H9 (cell line): ENCODE measurements around the gene DOCK1. TPM values are rescaled to one million over a fixed set of nuclear protein-coding genes. Genes with fewer than 3 reads are reported as not detected.

ENCODE experiments used
- DNase-seq: peaks from one replicate; pipeline ENCODE4 v3.0.0-alpha.2; 2017
- H2AFZ ChIP-seq: one replicate; pipeline ENCODE4 v1.6.1; 2013; ENCODE audit warnings: mild to moderate bottlenecking, low read length, control low read depth, moderate library complexity
- H2AK5ac ChIP-seq: 2 replicates; pipeline ENCODE4 v1.6.1; 2013; ENCODE audit warnings: low read length, control low read depth, mixed read lengths; ENCODE audit not compliant: insufficient read length
- H2BK120ac ChIP-seq: one replicate; pipeline ENCODE4 v1.6.1; 2013; ENCODE audit warnings: low read depth, mild to moderate bottlenecking, low read length, control low read depth, inconsistent platforms; ENCODE audit not compliant: poor library complexity, severe bottlenecking
- H2BK12ac ChIP-seq: 2 replicates; pipeline ENCODE4 v1.6.1; 2013; ENCODE audit warnings: low read length, control low read depth, mixed read lengths, low read depth; ENCODE audit not compliant: insufficient read length
- H2BK15ac ChIP-seq: 2 replicates; pipeline ENCODE4 v1.6.1; 2013; ENCODE audit warnings: low read depth, low read length, control low read depth
- H2BK20ac ChIP-seq: one replicate; pipeline ENCODE4 v1.6.1; 2013; ENCODE audit warnings: low read depth, mild to moderate bottlenecking, low read length, control low read depth, inconsistent platforms; ENCODE audit not compliant: poor library complexity, severe bottlenecking
- H2BK5ac ChIP-seq: 2 replicates; pipeline ENCODE4 v1.6.1; 2013; ENCODE audit warnings: low read length, control low read depth, mixed read lengths; ENCODE audit not compliant: insufficient read length
- H3K14ac ChIP-seq: 2 replicates; pipeline ENCODE4 v1.6.1; 2013; ENCODE audit warnings: low read length, control low read depth; ENCODE audit not compliant: insufficient read depth
- H3K18ac ChIP-seq: 2 replicates; pipeline ENCODE4 v1.6.1; 2013; ENCODE audit warnings: low read depth, mild to moderate bottlenecking, mixed read lengths, low read length, control low read depth; ENCODE audit not compliant: insufficient read length
- H3K23ac ChIP-seq: 2 replicates; pipeline ENCODE4 v1.6.1; 2013; ENCODE audit warnings: low read length, control low read depth, mixed read lengths, low read depth; ENCODE audit not compliant: insufficient read length
- H3K23me2 ChIP-seq: 2 replicates; pipeline ENCODE4 v1.6.1; 2013; ENCODE audit warnings: low read depth, mild to moderate bottlenecking, mixed read lengths, low read length, control low read depth; ENCODE audit not compliant: insufficient read length, poor library complexity, severe bottlenecking
- H3K27ac ChIP-seq: 2 replicates; pipeline ENCODE4 v1.5.1; 2013; ENCODE audit warnings: low read length, control low read depth, mixed read lengths, low read depth; ENCODE audit not compliant: insufficient read length
- H3K27me3 ChIP-seq: 2 replicates; pipeline ENCODE4 v1.6.1; 2013; ENCODE audit warnings: low read length, control low read depth, inconsistent platforms; ENCODE audit not compliant: insufficient read depth
- H3K4ac ChIP-seq: 2 replicates; pipeline ENCODE4 v1.6.1; 2013; ENCODE audit warnings: low read depth, mild to moderate bottlenecking, control low read depth, inconsistent platforms, low read length, moderate library complexity
- H3K4me1 ChIP-seq: 2 replicates; pipeline ENCODE4 v1.6.1; 2013; ENCODE audit warnings: low read length, control low read depth, inconsistent platforms; ENCODE audit not compliant: insufficient read depth
- H3K4me2 ChIP-seq: 2 replicates; pipeline ENCODE4 v1.6.1; 2013; ENCODE audit warnings: low read length, control low read depth, mixed read lengths; ENCODE audit not compliant: insufficient read length, insufficient read depth
- H3K56ac ChIP-seq: 2 replicates; pipeline ENCODE4 v1.6.1; 2013; ENCODE audit warnings: low read depth, mild to moderate bottlenecking, mixed read lengths, low read length, control low read depth; ENCODE audit not compliant: insufficient read length
- H3K79me1 ChIP-seq: 2 replicates; pipeline ENCODE4 v1.6.1; 2013; ENCODE audit warnings: low read depth, mild to moderate bottlenecking, moderate library complexity, low read length, control low read depth, inconsistent platforms; ENCODE audit not compliant: insufficient read depth, poor library complexity, severe bottlenecking
- H3K79me2 ChIP-seq: 2 replicates; pipeline ENCODE4 v1.6.1; 2013; ENCODE audit warnings: low read length, control low read depth, inconsistent platforms; ENCODE audit not compliant: insufficient read depth
- H3K9ac ChIP-seq: 2 replicates; pipeline ENCODE4 v1.6.1; 2013; ENCODE audit warnings: low read length, control low read depth, mixed read lengths; ENCODE audit not compliant: insufficient read length; ENCODE audit errors: extremely low read depth
- H3K9me3 ChIP-seq: one replicate; pipeline ENCODE4 v1.6.1; 2013; ENCODE audit warnings: low read depth, low read length, inconsistent platforms; ENCODE audit not compliant: control insufficient read depth
- H3T11ph ChIP-seq: one replicate; pipeline ENCODE4 v1.6.1; 2013; ENCODE audit warnings: mild to moderate bottlenecking, low read length, control low read depth, inconsistent platforms
- H4K20me1 ChIP-seq: one replicate; pipeline ENCODE4 v1.6.1; 2013; ENCODE audit not compliant: control insufficient read depth, insufficient read length, insufficient read depth
- H4K5ac ChIP-seq: 2 replicates; pipeline ENCODE4 v1.6.1; 2013; ENCODE audit warnings: low read depth, mild to moderate bottlenecking, mixed read lengths, low read length, control low read depth; ENCODE audit not compliant: insufficient read length
- H4K8ac ChIP-seq: replicated peaks from 2 replicates; pipeline ENCODE4 v1.6.1; 2013; ENCODE audit warnings: low read length, control low read depth, mixed read lengths, low read depth; ENCODE audit not compliant: insufficient read length
- H4K91ac ChIP-seq: 2 replicates; pipeline ENCODE4 v1.6.1; 2013; ENCODE audit warnings: low read depth, mild to moderate bottlenecking, moderate library complexity, mixed read lengths, low read length, control low read depth; ENCODE audit not compliant: insufficient read length
- H3K27ac Mint-ChIP-seq, 3 experiments: 2 replicates in 2 of 3; 3 replicates in 1 of 3; pipeline ENCODE4 v1.8.0; 2020 to 2021; ENCODE audit warnings: mixed read lengths in 3 of 3, mild to moderate bottlenecking in 1 of 3, moderate library complexity in 1 of 3
- H3K27me3 Mint-ChIP-seq: 2 replicates; pipeline ENCODE4 v1.8.0; 2021; ENCODE audit warnings: low read depth, mild to moderate bottlenecking, moderate library complexity, mixed read lengths
- H3K36me3 Mint-ChIP-seq, 3 experiments: 2 replicates in 2 of 3; 3 replicates in 1 of 3; pipeline ENCODE4 v1.8.0; 2020 to 2021; ENCODE audit warnings: low read depth in 3 of 3, mixed read lengths in 3 of 3; ENCODE audit not compliant: insufficient read depth in 1 of 3
- H3K4me1 Mint-ChIP-seq, 2 experiments: 2 replicates each; pipeline ENCODE4 v1.8.0; 2020; ENCODE audit warnings: mixed read lengths in 2 of 2
- H3K4me3 Mint-ChIP-seq, 2 experiments: 2 replicates in 1 of 2; 3 replicates in 1 of 2; pipeline ENCODE4 v1.8.0; 2020 to 2021; ENCODE audit warnings: mild to moderate bottlenecking in 2 of 2, mixed read lengths in 2 of 2, moderate library complexity in 1 of 2
- H3K9me3 Mint-ChIP-seq, 2 experiments: 2 replicates in 1 of 2; 3 replicates in 1 of 2; pipeline ENCODE4 v1.8.0; 2020; ENCODE audit warnings: mild to moderate bottlenecking in 2 of 2, mixed read lengths in 2 of 2, moderate library complexity in 1 of 2
- WGBS: extraction: QIAGEN DNeasy Blood & Tissue Kit; methylation state at CpG from one replicate; pipeline ENCODE4 v1.1.7; 2013; ENCODE audit warnings: missing lambda C conversion rate, low lambda C conversion rate, mixed read lengths; ENCODE audit not compliant: insufficient read length; ENCODE audit errors: extremely low coverage; 5-methylcytosine and 5-hydroxymethylcytosine counted together
- total RNA-seq: library from RNA; stranded (reverse); gene quantifications from 2 replicates; pipeline ENCODE4 v1.2.1, GENCODE V29; 2021
- TF ChIP-seq, protein P1 (sequence below): fragments of 200-600 bp; sonication (generic); conservative IDR thresholded peaks from 3 replicates; pipeline ENCODE4 v1.8.0; 2021; ENCODE audit warnings: antibody characterized with exemption, mild to moderate bottlenecking

DOCK1 gene
- total RNA-seq, 1 experiment from 2014 or later, result 57.0 TPM

DNA sequence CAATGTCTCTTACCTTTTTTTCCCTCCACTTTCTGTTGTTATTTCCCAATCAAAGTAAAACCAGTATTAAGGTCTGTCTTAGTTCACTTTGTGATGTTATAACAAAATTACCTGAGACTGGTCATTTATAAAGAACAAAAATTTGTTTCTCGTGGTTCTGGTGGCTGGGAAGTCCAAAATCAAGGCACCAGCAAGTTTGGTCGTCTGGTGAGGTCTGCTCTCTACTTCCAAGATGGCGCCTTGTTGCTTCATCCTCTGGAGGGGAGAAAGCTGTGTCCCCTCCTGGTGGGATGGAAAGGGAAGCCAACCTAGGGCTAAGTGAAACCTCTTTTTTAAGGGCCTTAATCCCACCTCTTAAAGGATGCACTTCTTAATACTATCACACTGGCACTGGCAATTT is 313.4 kb downstream of the DOCK1 start:
- H3K4me1 Mint-ChIP-seq, result peaks cover 24% of the 10 kb centered on the region in 2 experiments
- peaks cover 8 to 12% (median 9%) of the 10 kb centered on the region in 3 experiments; a peak in 6 of 7 replicates for H3K36me3 Mint-ChIP-seq

More for the DNA sequence above, 313.4 kb downstream of the DOCK1 start:
- Histone ChIP-seq H2BK20ac (no peak overlapping the region), H3K4ac (no peak overlapping the region), H3K4me1 (peaks cover 9% of the 10 kb centered on the region; the same call in 1 of the 2 replicates), H2BK120ac (no peak overlapping the region), H2BK12ac (no peak overlapping the region), H3K23me2 (no peaks in the 10 kb centered on the region), H3K79me1 (no peaks in the 10 kb centered on the region), H3K9me3 (no peaks in the 10 kb centered on the region), H3K23ac (no peak overlapping the region), H4K91ac (no peak overlapping the region), H3K79me2 (no peaks in the 10 kb centered on the region), H2BK5ac (no peak overlapping the region), H4K5ac (no peak overlapping the region), H3T11ph (no peak overlapping the region), H2AFZ (no peak overlapping the region), H2AK5ac (no peak overlapping the region), H3K56ac (no peak overlapping the region), H2BK15ac (no peak overlapping the region), H3K18ac (no peak overlapping the region), H3K4me2 (no peak overlapping the region), H3K9ac (no peak overlapping the region), H4K20me1 (no peaks in the 10 kb centered on the region), H3K14ac (no peak overlapping the region), H3K27me3 (no peaks in the 10 kb centered on the region), H3K27ac (no peak overlapping the region), H4K8ac (no peak overlapping the region)
- Mint-ChIP-seq H3K4me3 (no peak overlapping the region), H3K9me3 (peaks cover 7 to 14% of the 10 kb centered on the region in 2 experiments), H3K27ac (no peak overlapping the region), H3K27me3 (no peaks in the 10 kb centered on the region; the same call in 1 of the 2 replicates)
- DNase-seq, result no peak
- TF ChIP-seq, protein P1, sequence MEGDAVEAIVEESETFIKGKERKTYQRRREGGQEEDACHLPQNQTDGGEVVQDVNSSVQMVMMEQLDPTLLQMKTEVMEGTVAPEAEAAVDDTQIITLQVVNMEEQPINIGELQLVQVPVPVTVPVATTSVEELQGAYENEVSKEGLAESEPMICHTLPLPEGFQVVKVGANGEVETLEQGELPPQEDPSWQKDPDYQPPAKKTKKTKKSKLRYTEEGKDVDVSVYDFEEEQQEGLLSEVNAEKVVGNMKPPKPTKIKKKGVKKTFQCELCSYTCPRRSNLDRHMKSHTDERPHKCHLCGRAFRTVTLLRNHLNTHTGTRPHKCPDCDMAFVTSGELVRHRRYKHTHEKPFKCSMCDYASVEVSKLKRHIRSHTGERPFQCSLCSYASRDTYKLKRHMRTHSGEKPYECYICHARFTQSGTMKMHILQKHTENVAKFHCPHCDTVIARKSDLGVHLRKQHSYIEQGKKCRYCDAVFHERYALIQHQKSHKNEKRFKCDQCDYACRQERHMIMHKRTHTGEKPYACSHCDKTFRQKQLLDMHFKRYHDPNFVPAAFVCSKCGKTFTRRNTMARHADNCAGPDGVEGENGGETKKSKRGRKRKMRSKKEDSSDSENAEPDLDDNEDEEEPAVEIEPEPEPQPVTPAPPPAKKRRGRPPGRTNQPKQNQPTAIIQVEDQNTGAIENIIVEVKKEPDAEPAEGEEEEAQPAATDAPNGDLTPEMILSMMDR, result no peak
- no CpG with 5 or more reads among the region's 3 CpGs for WGBS
